Germinal center (tissue), 1 donor: ENCODE measurements around the gene FGGY.
"Not testable (repeated sequence)": the region's sequence is repeated elsewhere in the genome, so short reads cannot be mapped to it uniquely, and the experiment has no call there.

Source experiments
- DNase-seq: peaks from one replicate; pipeline ENCODE4 v3.0.0; 2012; ENCODE audit warnings: mixed read lengths, low spot score

Gene FGGY

DNA sequence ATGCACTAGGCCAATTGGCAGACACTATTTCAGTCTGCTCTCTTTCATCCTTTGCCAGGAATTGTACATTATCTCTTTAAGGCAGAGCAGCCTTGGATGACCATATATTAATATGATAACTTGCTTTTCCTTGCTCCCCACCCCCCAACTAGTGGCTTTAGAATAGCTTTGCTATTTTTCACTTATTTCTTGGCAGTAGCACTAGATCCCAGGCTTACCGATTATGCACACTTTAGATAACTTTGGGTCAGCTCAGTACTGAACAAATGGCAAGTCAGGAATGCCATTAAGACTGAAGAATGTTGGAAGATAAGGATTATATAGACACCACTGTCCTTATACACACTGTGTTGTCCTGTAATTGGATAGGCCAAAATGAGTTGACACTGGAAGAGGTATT, 146.4 kb downstream of the FGGY start:
- DNase-seq, result no peak

DNA sequence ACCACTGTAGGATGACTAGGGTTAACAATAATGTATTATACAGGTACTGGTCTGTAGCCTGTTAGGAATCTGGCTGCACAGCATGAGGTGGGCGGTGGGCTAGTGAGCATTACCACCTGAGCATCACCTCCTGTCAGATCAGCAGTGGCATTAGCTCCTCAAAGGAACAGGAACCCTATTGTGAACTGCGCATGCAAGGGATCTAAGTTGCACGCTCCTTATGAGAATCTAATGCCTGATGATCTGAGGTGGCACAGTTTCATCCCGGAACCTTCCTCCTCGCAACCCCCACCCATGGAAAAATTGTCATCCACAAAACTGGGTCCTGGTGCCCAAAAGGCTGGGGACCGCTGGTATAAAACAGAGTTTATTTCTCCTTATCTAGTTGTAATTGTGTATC, 147.6 kb downstream of the FGGY start:
- DNase-seq, result no peak

DNA sequence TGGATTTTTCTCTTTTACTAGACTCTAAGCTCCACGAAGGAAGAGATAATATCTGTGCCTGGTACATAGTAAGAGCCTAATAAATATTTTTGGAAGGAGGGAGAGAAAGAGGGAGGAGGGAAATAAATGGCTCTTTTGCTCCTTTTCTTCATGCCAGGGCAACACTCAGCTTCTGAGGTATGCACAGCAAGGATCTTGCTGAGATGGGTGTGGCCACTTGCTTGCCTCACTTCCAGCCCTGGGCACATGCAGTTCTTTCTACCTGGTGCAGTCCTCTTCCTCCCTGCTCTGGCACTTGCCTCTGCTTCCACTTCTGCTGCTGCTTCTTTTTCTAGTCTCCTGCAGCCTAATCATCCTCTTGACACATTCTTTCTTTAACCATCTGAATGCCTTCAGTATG, 148.1 kb downstream of the FGGY start:
- no peak for DNase-seq

DNA sequence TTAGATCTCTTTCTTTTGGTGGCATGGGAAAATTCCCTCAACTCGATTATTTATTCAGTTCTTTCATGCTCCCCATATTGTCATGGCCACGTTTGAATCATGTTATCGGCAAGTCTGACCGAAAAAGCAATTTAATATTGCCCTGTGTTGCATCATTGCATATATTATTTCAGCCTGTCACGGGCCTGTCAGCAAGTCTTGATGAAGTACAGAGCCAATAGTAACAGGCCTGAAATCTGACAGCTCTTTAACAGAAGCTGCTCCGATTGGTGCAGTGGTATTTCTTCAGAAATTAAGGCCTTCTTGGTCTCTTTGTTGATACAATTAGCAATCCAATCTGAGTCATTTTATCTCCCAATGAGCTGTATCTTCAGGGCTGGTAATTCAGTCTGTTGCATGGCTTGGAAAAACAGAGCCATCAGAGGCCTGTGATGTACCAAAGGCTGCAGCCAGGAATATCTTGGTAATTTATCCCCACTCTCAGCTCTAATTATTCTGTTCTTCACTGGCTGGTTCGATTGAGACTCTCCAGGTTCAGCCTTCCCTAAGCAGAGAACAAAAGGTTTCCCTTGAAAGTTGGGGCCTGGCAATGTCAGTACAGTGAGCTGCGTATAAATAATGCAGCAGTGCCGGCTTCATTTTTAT, 149.5 kb downstream of the FGGY start:
- DNase-seq, result no peak

DNA sequence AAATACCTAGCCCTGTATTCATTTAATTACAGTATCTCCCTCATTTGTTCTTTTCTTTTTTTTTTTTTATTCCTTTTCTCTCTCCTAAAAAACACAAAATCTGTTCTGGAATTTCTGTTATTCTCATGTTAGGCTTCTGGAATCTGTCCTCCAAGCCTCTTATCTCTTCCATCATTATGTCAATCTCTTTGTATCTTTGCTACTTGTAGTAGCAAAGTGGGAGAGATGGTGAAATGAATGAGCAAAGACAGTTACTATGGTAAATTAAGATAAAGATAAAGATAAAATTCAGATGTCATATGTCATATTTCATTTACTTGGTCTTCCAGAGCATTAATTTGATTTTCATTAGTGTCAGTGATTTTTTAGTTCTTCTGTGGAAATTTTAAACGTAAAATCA, 155.1 kb downstream of the FGGY start:
- DNase-seq, result no peak

DNA sequence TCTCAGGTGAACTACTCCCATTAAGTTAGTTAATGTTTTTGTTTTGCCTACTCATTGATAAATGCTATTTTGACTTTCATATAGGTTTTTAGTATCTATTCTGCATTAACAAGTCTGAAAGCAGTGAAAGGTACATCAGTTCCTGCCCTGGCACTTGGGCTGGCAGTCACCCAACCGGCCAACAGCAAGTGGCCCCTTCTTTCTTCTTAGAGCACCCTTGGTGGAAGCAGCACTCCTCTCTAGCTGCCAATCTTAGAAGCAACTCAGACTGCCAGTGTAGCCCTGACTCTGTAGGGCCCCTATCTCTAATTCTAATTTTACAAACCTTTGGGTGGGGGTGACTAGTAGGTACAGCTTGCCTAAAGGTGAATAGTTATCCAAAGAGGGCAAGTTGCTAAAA, 155.7 kb downstream of the FGGY start:
- no peak for DNase-seq

DNA sequence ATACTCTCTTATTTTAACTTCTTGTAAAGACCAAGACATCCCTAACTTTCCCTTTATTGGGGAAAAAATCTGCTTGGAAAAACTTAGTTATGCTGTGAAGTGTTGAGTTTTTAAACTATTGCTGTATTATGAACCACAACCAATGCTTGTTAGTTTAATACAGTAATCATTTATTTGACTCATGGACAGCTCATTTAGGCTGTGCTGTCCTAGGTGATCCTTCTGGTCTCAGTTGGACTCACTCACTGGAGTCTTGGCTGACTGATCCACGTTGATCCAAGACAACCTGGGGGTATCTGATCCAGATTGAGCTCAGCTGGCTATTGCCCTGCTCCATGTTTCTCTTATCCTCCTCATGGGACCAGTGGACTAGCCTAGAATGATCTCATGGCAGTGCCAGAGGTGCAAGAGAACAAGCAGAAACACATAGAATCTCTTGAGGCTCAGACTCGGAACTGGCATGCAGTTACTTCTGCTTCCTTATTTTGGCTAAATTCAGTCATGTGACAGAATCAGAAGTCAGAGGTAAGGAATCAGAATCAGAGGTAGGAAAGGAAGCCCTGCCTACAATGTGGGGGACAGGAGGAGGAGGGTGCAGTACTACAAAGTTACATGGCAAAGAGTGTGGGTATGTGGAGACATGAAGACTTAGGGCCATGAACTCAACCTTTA, 156.5 kb downstream of the FGGY start:
- DNase-seq, result no peak

DNA sequence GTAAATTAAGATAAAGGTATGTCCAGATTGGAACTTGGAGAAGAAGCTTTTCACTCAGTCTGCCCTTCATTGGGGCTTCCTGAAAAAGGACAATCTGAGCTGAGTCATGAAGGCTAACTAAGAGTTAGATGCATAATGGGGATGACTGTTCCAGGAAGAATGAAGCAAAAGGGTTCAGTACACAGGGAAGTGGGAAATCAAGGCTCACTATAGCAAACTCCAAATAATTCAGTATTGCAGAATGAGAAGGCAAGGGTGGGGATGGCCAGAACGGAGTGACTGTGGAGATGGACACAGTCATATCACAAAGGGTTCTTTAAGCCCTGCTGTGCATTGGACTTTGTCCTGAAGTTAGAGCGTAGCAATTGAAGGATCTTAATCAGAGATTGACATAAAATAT, 158.3 kb downstream of the FGGY start:
- no peak for DNase-seq

DNA sequence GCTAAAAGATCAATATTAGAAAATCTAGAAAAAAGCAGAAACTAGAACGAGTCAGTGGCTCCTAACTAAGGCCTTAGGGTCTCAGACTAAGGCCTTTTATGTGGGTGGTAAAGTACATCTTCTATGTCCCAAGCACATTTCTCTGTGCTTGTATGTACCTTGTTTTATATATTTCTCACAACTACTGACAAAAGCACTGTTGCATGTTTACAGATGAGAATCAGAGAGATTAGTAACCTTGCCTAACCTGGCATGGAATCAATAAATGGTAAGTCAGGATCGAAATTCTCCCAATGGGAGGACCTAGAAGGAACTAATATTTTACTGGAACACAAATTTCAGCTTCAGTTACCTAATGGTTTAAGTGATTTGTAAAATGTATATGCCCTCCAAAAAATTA, 160.9 kb downstream of the FGGY start:
- DNase-seq, result no peak

DNA sequence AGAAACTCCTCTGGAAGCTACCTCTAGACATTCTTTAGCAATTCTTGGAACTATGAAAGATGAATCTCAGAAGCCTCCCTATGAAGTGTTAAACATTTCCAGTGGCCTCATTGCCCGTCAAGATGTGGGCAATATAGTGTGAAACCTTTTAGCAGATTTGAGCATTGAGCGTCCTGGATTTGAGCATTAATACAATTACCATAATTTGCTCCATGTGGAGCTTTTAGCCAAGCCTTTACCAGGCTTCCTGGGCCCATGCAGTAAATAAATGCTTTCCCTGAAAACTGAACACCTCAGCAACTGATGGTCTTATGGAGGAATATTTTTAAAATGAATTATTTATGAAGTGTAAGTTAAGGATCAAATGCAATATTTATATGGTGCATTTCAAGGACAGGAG, 162.0 kb downstream of the FGGY start:
- no peak for DNase-seq

DNA sequence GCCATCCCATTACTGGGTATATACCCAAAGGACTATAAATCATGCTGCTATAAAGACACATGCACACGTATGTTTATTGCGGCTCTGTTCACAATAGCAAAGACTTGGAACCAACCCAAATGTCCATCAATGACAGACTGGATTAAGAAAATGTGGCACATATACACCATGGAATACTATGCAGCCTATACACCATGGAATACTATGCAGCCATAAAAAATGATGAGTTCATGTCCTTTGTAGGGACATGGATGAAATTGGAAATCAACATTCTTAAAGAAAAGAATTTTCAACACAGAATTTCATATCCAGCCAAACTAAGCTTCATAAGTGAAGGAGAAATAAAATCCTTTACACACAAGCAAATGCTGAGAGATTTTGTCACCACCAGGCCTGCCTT, 166.0 kb downstream of the FGGY start:
- not testable (repeated sequence) for DNase-seq

DNA sequence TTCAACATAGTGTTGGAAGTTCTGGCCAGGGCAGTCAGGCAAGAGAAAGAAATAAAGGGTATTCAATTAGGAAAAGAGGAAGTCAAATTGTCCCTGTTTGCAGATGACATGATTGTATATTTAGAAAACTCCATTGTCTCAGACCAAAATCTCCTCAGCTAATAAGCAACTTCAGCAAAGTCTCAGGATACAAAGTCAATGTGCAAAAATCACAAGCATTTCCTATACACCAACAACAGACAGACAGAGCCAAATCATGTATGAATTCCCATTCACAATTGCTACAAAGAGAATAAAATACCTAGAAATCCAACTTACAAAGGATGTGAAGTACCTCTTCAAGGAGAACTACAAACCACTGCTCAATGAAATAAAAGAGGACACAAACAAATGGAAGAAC, 168.6 kb downstream of the FGGY start:
- DNase-seq, result not testable (repeated sequence)

DNA sequence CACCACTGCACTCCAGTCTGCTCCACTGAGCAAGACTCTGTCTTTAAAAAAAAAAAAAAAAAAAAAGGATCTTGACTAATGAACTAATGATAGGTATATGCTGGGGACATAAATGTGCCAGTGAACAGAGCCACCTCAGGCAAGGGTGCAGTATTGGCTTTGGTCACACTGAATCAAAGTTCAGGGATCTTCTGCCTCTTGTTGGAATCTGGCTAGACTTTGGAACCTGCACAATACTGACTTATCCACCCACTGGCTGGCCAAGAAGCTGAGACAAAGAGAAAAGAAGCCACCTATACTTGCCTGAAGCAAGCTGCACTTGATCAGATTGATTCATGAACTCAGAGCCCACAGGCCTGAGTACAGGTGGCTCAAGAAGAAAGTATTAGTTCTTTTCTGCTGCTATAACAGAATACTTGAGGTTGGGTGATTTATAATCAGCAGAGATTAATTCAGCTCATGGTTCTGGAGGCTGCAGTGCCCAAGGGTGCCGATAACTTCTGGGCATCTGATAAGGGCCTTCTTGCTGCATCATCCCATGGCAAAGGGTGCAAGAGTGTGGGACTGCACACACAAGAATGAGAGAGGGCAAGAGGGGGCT, 172.0 kb downstream of the FGGY start:
- DNase-seq, result no peak

DNA sequence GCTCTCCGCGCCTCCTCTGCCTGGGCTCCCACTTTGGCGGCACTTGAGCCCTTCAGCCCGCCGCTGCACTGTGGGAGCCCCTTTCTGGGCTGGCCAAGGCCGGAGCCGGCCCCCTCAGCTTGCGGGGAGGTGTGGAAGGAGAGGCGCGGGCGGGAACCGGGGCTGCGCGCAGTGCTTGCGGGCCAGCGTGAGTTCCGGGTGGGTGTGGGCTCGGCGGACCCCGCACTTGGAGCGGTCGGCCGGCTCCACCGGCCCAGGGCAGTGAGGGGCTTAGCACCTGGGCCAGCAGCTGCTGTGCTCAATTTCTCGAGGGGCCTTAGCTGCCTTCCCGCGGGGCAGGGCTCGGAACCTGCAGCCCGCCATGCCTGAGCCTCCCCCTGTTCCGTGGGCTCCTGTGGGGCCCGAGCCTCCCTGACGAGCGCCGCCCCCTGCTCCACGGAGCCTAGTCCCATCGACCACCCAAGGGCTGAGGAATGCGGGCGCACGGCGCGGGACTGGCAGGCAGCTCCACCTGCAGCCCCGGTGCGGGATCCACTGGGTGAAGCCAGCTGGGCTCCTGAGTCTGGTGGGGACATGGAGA, 175.2 kb downstream of the FGGY start:
- not testable (repeated sequence) for DNase-seq

DNA sequence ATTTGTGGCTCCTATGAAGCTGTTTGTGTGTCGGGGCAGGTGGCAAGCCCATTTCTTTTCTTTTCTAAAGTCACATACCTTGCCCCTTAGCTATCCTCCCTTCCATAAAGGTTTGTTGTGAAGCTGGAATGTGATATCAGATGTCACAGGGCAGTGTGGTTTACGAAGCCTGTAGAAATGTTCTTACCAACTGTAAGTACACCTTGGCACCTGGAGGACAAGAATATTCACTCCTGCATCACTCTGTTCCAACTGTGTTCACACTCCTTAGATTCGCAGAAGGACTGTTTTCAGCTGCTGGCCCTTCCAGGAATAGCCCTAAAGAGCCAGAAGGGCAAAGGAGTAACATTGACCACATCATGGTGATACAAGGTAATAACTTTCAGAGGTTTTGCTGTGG, 176.9 kb downstream of the FGGY start:
- no peak for DNase-seq

DNA sequence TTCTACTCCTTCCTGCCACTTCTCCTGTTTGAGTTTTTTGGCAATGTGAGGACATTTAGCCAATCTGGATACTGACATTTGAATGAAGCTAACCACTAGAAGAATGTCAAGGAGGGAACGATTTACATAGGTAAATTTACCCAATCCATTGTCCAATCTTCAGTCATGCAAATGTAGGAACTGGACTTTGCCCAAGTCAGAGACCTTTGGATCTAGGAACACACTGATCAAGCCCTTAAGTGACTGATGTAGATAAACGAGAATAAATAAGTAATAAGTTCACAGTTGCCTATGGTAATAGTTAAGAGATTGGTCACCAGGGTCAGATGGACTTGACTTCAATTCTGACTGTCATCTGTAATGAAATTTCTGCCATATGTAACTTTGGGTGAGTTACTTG, 177.6 kb downstream of the FGGY start:
- DNase-seq, result no peak

DNA sequence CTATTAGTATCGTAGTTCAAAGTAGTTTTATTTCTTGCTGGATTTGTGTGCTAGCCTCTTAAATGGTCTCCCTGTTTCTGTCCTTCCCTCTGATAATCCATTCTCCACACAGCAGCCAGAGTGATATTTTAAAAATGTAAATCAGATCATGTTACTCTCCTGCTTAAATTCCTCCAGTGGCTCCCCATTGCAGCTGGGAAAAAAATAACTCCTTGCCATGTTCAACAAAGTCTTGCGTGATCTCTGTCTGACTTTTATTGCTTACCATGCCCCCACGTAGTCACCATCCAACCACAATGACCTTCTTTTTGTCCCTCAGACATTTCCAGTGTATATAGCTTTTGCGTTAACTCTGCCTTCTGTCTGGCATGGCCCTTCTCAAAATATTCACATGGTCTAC, 178.8 kb downstream of the FGGY start:
- no peak for DNase-seq

DNA sequence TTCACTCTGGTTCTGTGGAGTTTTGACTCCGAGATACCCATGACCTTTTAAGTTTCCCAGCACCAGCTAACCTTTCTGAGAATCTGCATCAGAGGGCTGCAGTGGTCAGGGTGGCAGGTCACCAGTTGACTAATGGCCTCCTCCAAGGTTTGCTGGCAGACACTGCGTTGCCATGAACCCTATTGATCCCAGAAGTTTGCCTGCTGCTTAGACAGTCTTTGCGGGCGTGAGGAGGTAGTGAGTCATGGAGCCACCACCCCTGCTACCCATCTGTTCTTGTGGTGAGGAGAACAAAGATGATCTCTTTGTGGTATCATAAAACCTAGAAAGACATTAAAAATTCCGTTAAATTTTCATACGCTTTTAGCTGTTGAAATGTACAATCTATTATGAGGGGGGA, 180.4 kb downstream of the FGGY start:
- no peak for DNase-seq

DNA sequence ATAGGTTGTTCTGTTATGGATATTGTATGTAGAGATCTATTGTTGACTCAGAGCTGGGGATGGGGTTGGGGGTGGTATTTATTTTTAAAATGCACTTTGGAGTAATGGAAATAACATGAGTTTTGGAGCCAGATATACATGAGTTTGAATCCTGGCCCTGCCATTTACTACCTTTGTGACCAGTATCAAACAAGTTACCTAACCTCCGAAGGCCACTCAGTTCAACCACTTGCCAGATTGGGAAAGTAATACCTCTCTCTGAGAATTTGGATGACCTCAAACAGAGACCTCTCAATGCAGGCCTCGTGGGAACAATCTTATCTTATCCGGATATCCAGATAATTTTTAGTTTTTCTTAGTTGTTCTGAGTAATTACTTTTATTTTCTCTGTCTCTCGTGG, 181.0 kb downstream of the FGGY start:
- no peak for DNase-seq

DNA sequence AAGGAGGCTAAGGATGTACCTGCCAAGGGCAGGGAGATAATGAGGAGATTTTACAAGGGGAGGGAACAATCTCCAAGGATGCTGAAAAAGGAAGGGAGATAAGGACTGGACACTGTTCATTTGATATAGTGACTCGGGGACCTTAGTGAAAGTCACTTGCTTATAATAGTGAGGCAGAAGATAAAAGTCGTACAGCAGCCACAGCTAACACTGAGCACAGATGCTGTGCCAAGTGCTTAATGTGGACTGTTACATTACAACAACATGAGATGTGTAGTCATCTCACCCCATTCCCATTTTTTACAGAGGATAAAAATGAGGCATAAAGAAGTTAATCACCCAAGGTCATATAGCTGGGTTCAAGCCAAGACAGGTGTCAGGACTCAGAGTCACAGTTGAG, 181.9 kb downstream of the FGGY start:
- no peak for DNase-seq

DNA sequence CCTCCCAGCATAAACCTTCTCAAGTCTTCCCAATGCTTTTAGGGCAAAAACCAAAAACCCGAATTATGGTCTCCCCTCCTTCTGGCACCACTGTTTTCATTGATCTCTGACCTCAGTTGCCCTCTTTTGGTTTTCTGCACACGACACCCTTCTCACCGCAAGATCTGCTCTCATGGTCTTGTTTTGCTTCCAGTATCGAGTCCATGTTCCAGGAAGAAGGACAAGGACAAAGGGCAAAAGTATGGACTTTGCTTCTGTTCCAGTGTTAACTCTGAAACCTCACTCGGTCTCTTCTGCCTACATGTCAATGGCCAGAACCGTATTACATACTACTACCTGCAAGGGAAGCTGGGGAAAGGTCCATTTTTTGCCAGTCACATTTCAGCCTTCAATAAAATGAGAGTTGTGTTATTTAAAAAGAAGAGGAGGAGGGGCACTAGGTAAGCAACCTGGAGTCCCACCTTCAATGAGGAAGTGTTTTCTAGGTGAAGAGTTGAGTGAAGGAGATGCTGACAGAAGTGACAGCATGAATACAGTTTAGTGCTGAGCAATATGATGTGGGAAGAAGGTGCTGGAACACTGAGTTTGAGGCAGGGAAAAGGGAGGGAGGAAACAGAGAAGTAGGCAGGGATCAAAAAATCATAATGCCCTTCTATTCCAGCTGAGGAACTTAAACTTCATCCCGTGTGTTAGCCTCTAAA, 183.4 kb downstream of the FGGY start:
- DNase-seq, result no peak

DNA sequence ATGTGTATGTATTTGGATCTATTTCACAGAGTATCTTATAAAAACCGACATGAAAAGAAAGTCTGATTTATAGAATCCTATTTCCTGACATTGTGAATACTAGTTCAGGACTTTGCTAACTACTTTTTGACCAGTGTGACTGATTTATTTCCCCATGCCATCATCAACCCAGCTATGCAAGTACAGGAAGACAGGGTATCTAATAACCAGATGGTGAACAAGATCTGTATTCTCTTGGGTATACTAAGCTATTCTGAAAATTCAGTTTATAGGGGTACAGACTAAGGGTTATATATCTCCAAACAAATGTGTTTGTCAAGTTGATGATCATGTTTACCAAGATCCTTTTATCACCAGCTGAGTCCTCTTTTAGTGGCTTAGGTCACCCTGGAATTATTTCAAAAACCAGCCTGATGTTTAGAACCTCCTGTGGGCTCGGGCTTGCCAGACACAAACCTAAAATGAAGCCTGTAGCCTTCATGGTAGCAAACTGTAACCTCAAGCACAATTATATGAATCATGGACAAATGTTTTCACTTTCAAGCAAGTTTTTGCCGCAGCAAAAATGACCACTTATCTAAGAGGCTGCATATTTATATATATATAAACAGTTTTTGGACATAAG, 185.1 kb downstream of the FGGY start:
- DNase-seq, result no peak
